ENCODE measurements around the gene KCNMB1.

The KCNMB1 gene

GRCh38 chr5:170338291-170338690, 50.9 kb downstream of the KCNMB1 start:
- DNase-seq, result no peak

- DNase-seq, result no peak
Measured at GRCh38 chr5:170337045-170337733, 52.0 kb downstream of the KCNMB1 start.

GRCh38 chr5:170336065-170336464, 53.1 kb downstream of the KCNMB1 start:
- DNase-seq, result no peak

- DNase-seq, result no peak
Measured at GRCh38 chr5:170334626-170335025, 54.5 kb downstream of the KCNMB1 start.

GRCh38 chr5:170333161-170333910, 55.8 kb downstream of the KCNMB1 start:
- DNase-seq, result peak; percentile 92

GRCh38 chr5:170332058-170332457, 57.1 kb downstream of the KCNMB1 start:
- no peak for DNase-seq

- no peak for DNase-seq
Measured at GRCh38 chr5:170330568-170331054, 58.6 kb downstream of the KCNMB1 start.

- DNase-seq, result no peak
Measured at GRCh38 chr5:170329524-170329923, 59.6 kb downstream of the KCNMB1 start.

- no peak for DNase-seq
Measured at GRCh38 chr5:170327829-170328228, 61.3 kb downstream of the KCNMB1 start.

GRCh38 chr5:170327168-170327567, 62.0 kb downstream of the KCNMB1 start:
- DNase-seq, result no peak

All from MV-4-11 (cell line).